ENCODE measurements around the gene CDH5. TPM values are rescaled to one million over a fixed set of nuclear protein-coding genes. Genes with fewer than 3 reads are reported as not detected.

The CDH5 gene
- total RNA-seq, 1 donor from 2014 or later, result not detected

DNA sequence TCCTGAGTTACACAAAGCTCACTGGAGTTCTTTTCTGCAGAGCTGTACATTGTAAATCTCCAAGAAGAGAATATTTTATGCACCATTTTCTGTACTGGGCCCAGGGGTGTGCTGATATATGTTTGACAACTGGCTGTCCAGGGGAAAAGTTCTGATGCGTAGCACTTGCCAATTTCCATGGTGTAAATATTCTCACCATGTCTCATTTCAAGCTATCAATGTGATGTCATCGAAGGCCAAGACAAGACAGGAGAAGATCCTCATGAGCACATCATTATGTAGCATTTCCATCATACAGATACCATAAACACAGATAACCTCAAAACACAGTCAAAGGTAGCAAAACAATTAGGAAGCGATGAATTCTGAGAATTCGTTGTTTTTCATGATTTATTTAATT, 18.9 kb downstream of the CDH5 start:
- Histone ChIP-seq H2AFZ (replicated peaks) (no peak overlapping the region), H3K27ac (no peak overlapping the region), H4K20me1 (ENCODE audit: low read depth) (no peaks in the 10 kb centered on the region), H3K36me3 (no peaks in the 10 kb centered on the region), H3K4me1 (no peaks in the 10 kb centered on the region), H3K9ac (no peak overlapping the region), H3K4me3 (no peak overlapping the region), H3F3A (ENCODE audit: low read depth) (no peaks in the 10 kb centered on the region), H3K9me3 (ENCODE audit: low read depth) (no peaks in the 10 kb centered on the region), H3K79me2 (ENCODE audit: low read depth) (no peaks in the 10 kb centered on the region), H3K4me2 (no peak overlapping the region), H3K27me3 (no peaks in the 10 kb centered on the region)
- Mint-ChIP-seq H3K4me3 (no peak overlapping the region), H3K27me3 (ENCODE audit: insufficient read depth, low read depth) (peaks cover 10% of the 10 kb centered on the region), H3K27ac (no peak overlapping the region), H3K36me3 (peaks cover under 1% of the 10 kb centered on the region), H3K9me3 (peaks cover 5% of the 10 kb centered on the region), H3K4me1 (peaks cover 14% of the 10 kb centered on the region)
- TF ChIP-seq EZH2 (IDR thresholded peaks at IDR 0.05) (no peak), EZH2phosphoT487 (IDR thresholded peaks at IDR 0.05) (no peak)
- TF ChIP-seq, protein P1, sequence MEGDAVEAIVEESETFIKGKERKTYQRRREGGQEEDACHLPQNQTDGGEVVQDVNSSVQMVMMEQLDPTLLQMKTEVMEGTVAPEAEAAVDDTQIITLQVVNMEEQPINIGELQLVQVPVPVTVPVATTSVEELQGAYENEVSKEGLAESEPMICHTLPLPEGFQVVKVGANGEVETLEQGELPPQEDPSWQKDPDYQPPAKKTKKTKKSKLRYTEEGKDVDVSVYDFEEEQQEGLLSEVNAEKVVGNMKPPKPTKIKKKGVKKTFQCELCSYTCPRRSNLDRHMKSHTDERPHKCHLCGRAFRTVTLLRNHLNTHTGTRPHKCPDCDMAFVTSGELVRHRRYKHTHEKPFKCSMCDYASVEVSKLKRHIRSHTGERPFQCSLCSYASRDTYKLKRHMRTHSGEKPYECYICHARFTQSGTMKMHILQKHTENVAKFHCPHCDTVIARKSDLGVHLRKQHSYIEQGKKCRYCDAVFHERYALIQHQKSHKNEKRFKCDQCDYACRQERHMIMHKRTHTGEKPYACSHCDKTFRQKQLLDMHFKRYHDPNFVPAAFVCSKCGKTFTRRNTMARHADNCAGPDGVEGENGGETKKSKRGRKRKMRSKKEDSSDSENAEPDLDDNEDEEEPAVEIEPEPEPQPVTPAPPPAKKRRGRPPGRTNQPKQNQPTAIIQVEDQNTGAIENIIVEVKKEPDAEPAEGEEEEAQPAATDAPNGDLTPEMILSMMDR (IDR thresholded peaks at IDR 0.05), result no peak
- no peak for DNase-seq (ENCODE audit: low spot score)

DNA sequence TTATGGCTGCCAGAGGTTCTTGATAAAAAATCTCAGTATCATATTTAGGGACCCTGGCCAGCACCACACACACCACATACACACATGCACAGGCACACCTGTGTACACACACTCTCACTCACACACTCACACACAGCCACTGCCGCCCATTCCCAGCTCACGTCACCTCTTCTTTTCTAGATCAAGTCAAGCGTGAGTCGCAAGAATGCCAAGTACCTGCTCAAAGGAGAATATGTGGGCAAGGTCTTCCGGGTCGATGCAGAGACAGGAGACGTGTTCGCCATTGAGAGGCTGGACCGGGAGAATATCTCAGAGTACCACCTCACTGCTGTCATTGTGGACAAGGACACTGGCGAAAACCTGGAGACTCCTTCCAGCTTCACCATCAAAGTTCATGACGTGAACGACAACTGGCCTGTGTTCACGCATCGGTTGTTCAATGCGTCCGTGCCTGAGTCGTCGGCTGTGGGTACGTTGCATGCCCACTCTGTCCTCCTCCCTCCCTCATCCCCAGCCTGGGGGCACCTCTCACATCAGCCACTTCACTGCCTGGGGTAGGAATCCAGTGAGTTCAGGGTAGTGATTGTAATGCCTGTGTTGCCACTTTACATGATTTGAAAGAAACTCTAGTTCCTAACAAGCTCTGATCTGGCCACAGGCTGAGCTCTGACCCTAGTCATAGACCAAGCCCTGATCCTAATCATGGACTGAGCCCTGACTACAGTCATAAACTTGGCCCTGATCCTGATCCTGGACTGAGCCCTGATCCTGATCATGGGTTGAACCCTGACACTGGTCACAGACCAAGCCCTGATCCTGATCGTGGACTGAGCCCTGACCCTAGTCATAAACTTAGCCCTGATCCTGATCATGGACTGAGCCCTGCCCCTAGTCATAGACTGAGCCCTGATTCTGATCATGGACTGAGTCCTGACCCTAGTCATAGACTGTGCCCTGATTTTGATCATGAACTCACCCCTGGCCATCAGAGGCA, 20.4 kb downstream of the CDH5 start:
- Histone ChIP-seq H4K20me1 (ENCODE audit: low read depth) (no peaks in the 10 kb centered on the region), H3K4me2 (no peak overlapping the region), H2AFZ (replicated peaks) (no peak overlapping the region), H3F3A (ENCODE audit: low read depth) (no peaks in the 10 kb centered on the region), H3K27me3 (no peaks in the 10 kb centered on the region), H3K79me2 (ENCODE audit: low read depth) (no peaks in the 10 kb centered on the region), H3K27ac (no peak overlapping the region), H3K4me3 (no peak overlapping the region), H3K9ac (no peak overlapping the region), H3K4me1 (no peaks in the 10 kb centered on the region), H3K9me3 (ENCODE audit: low read depth) (no peaks in the 10 kb centered on the region), H3K36me3 (no peaks in the 10 kb centered on the region)
- H3K27ac Mint-ChIP-seq, result no peak overlapping the region
- H3K4me3 Mint-ChIP-seq, result no peak overlapping the region
- H3K9me3 Mint-ChIP-seq, result no peaks in the 10 kb centered on the region
- peaks cover 11% of the 10 kb centered on the region for H3K27me3 Mint-ChIP-seq (ENCODE audit: insufficient read depth, low read depth)
- peaks cover 14% of the 10 kb centered on the region for H3K4me1 Mint-ChIP-seq
- no peak for TF ChIP-seq EZH2 (IDR thresholded peaks at IDR 0.05)
- TF ChIP-seq, protein P1 (IDR thresholded peaks at IDR 0.05), result no peak
- TF ChIP-seq EZH2phosphoT487 (IDR thresholded peaks at IDR 0.05), result no peak
- H3K36me3 Mint-ChIP-seq, result no peaks in the 10 kb centered on the region
- no peak for DNase-seq (ENCODE audit: low spot score)

- no peaks in the 10 kb centered on the region for H3K9me3 ChIP-seq (ENCODE audit: low read depth)
- H4K20me1 ChIP-seq (ENCODE audit: low read depth), result no peaks in the 10 kb centered on the region
- Mint-ChIP-seq H3K4me3 (no peak overlapping the region), H3K27ac (peak overlapping the region; percentile 77), H3K4me1 (peaks cover 11% of the 10 kb centered on the region), H3K9me3 (no peaks in the 10 kb centered on the region), H3K36me3 (no peaks in the 10 kb centered on the region), H3K27me3 (ENCODE audit: insufficient read depth, low read depth) (peaks cover 11% of the 10 kb centered on the region)
- no peak overlapping the region for H3K4me2 ChIP-seq
- no peak overlapping the region for H3K9ac ChIP-seq
- no peaks in the 10 kb centered on the region for H3K4me1 ChIP-seq
- no peaks in the 10 kb centered on the region for H3K36me3 ChIP-seq
- H3K79me2 ChIP-seq (ENCODE audit: low read depth), result no peaks in the 10 kb centered on the region
- no peak overlapping the region for H3K4me3 ChIP-seq
- H3F3A ChIP-seq (ENCODE audit: low read depth), result no peaks in the 10 kb centered on the region
- H3K27me3 ChIP-seq, result no peaks in the 10 kb centered on the region
- TF ChIP-seq, protein P1 (IDR thresholded peaks at IDR 0.05), result no peak
- TF ChIP-seq EZH2 (IDR thresholded peaks at IDR 0.05) (no peak), EZH2phosphoT487 (IDR thresholded peaks at IDR 0.05) (no peak)
- no peak overlapping the region for H3K27ac ChIP-seq
- DNase-seq (ENCODE audit: low spot score), result no peak
- H2AFZ ChIP-seq (replicated peaks), result no peak overlapping the region
These were observed 21.4 kb downstream of the CDH5 start for GRCh38 chr16:66387817-66388332.

Measured in neural progenitor cell (in vitro differentiated cells).